Sciatic nerve (tissue), 2 donors: ENCODE data around the gene NACC2. TPM values are rescaled to one million over a fixed set of nuclear protein-coding genes. Genes with fewer than 3 reads are reported as not detected.

Experiments used
- ATAC-seq: fragments of 200-7000 bp; cut with Tn5 transposase; one replicate; pipeline ENCODE4 v1.9.1; 2020; ENCODE audit warnings: mild to moderate bottlenecking, moderate library complexity
- DNase-seq: peaks from one replicate; pipeline ENCODE4 v3.0.0-alpha.2; 2020; ENCODE audit warnings: low spot score
- intact Hi-C: fragments of 100-400 bp; cut with DNase I; formaldehyde crosslinking; loops from one replicate; pipeline ENCODE4 v1.14.2; 2022
- total RNA-seq: library from RNA; stranded (reverse); fragmentation: NEBNext Ultra II Directional; extraction: Animal tissue kit (Norgen Biotek cat#: 25700); gene quantifications from one replicate; pipeline ENCODE4 v1.2.1, GENCODE V29; 2021
- donor health status: DM: no; HTN: no; CAD: no.
- donor health status: DM: no; HTN: no; CAD: no.

The NACC2 gene
- total RNA-seq, 1 donor from 2014 or later = 56.8 TPM

DNA sequence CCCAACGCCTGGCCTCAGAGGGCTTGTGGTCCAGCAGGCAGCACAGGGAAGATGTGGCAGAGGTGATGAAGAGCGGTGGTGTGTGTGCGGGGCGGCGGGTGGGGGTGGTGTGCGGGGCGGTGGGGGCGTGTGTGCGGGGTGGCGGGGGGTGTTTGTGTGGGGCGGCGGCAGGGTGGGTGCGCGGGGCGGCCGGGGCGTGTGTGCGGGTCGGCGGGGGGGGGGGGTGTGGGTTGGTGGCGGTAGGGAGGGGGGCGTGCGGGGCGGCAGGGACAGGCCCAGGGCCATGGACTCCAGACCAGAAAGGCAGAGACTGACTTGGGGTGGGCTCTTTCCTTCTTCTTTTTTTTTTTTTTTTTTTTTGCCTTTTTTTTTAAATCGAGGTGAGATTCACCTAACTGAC, 4.5 kb upstream of the NACC2 start:
- intact Hi-C loops = no loop called here
- ATAC-seq (no peak), DNase-seq (no peak)

DNA sequence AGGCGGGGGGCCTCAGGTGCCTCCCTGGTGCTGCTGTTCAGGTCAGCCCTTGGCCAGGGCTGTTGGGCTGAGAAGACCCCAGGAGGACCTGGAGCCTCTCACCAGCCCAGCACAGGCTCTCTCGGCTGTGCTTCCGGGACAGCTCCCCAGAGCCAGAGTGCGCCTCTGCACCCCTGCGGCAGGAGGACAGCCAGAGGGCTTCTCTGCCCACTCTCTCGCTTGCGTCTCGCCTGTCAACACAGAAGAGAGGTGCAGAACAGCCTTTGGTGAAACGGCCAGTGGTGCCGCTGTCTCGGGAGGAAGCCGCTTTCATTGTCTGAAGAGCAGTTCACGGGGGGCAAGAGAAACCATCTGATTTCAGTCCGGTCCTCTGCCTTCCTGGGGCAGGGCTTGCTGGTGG, 3.8 kb upstream of the NACC2 start:
- intact Hi-C loops = no loop called here
- ATAC-seq (no peak), DNase-seq (no peak)

DNA sequence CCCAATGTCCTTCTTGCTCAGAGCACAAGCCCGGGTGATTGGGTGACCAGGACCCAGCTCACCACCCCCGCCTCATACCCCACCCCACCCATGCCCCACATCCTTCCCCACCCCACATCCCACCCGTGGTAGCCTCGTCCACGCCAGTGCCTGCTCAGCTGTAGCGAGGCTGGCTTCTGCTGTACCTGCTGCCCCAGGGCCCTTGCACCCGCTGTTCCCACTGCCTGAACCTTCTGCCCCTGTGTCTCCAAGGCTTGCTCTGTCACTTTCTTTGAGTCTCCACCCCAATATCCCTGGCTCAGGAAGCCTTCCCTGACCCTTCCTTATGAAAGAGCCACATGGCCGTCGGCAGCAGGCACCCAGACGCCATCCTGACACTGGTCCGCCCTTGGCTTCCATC, 3.1 kb upstream of the NACC2 start:
- DNase-seq (no peak), ATAC-seq (no peak)
- intact Hi-C loops = no loop called here

DNA sequence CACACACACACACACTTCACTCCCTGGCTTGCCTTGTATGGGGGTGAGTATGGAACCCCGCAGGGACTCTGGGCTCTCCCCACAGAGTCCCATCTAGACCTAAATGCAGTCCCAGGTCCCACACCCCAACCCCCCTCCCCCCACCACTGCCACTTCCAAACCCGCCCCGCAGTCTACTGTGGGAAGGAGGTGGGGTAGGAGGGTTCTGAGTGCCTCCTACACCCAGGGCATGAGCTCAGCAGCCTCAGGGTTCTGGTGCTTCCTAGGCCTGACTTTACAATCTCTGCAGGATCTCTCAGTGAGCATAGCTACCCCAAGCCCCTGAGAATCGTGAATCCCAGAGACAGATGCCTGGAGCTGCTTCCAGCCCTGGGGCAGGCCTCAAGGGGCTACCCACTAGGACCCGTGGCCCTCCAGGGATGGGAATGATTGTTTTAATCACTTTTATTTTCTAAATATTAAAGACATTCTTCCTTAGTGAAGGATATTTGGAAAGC, 1.5 kb upstream of the NACC2 start:
- DNase-seq (no peak), ATAC-seq (no peak)
- intact Hi-C loops = no loop called here

DNA sequence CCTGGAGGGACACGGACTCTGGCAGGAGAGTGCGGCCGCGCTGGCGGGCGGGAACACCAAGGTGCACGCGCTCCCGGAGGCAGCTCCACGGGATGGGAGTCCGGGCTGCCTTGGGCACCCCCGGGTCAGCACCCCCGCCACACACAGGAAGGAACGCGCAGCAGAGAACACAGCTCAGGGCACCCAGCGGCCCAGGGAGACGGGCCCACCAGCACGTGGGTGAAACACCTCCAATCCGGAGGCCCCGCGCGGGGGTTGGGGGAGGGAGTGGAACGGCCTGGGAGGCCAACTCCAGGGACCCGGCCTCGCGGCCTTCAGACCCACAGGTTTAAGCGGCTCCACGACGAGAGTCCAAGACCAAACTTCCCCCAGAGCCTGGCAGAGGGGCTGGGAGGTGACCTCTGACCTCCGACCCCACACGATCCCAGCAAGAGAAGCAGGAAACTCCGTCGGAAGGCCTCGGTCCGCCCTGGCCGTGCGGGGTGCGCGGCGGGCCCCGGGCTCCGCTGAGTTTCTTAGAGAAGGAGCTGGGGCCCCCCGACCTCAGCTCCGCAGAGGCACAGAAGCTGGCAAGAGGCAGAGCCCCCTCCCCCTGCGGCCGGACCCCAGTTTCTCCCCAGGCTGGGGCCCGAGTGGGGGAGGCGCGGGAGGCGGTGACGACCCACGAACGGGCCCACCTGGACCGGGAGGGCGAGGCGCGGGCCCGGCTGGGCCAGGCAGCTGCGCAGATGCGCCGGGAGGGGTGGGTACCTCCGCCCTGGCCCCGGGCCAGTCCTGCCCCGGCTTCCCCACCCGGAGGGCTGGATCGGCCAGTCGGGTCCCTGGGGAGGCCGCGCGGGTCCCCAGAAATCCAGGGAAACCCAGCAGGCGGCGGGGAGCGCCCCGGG, 851 bp downstream of the NACC2 start:
- intact Hi-C loops = no loop called here

DNA sequence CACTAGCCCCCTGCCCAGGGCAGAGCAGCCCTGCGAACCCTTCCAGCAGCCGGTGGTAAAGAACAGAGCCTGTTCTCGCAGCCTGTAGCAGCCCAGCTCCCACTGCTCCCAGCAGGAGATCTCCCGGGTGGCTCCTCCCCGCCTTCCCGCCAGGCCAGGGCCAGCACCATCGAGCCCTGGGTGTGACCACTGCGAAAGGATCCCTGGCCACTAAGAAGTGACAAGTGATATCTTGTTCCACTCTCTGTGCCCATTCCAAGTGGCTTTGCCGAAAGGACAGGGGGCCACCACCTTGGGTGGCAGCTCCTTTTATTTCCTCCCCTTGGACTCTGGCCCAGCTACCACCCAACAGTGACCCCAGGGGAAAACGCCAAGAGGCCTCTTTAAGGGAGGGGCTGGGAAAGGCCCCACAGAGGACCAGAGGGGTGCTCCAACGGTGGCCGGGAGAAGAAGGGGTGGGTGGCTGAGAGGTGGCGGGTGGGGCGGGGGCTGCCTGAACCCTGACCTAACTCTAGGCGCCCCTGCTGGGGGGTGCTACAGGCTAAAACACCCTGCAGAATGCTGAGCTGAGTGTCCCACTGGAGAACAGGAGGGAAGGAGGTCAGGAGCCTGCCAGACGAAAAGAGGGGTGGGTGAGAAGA, 1.6 kb downstream of the NACC2 start:
- ATAC-seq (peak; percentile 60), DNase-seq (no peak)
- intact Hi-C loops = no loop called here

More for the DNA sequence above, 851 bp downstream of the NACC2 start:
- ATAC-seq (peak; percentile 82), DNase-seq (peak; percentile 86)

DNA sequence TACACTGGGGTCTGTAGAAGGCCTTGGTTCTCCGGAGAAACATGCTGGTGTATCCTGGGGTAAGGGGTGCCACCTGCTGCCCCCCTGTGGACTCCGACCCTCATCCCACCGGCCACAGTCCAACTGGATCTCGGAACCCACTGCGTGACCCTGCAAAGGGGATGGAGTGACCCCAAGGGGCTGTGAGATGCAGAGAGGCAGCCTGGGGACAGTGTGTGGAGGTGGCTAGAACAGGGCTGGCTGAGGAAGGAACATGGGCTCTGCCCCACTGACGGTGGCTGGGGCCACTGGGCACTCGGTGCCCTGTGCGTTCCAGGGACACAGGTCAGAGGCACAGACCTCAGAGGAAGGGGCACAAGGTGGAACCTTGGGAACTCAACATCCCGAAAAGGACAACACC, 2.3 kb downstream of the NACC2 start:
- intact Hi-C loops = no loop called here
- DNase-seq = no peak
- no peak for ATAC-seq

DNA sequence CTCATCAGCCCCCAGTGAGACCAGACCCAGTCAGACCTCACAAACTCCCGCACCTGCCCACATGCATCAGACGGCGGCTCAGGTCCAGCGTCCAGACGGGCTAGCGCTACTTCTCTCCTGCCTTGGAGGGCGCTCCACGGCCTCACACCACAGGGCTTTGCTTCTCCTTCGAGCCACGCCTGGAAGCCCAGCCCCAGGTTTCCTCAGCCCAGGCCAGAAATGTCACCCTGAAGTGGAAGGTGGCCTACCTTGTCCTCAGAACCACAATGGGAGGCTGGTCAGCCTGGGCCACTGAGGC, 2.8 kb downstream of the NACC2 start:
- no peak for ATAC-seq
- DNase-seq = no peak
- intact Hi-C loops = no loop called here

DNA sequence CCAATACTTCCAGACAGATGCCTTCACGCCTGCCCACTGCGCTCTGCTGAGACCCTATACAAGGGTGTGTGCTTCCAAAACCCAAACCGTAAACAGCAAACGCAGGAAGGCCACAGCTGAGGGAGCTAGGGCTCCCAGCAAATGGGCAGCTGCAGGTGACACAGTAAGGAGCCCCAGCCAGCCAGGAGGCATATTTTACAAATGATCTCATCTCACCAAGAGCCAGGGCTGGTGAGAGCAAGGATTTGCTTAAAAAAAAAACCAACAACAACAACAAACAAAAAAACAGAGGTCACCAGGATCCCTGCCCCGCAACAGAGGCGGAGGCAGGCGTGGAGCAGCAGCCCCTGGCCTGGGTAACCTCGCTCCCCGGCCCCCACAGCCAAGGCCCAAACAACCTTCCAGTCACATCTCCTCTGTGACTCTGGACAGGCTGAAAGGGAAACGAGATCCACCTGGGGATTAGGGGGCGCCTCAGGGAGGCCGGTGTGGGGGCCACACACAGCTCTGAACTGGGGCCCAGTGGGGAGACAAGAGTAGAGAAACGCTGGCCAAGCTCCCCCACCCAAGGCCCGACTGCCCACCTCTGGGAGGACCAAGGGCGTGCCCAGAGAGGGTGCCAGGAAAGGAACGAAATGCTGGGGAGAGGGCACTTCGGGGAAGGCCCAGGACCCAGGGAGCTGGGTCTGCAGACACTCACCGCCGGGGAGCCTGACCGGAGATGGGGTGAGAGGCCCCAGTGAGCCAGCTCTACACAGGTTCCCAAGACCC, 3.3 kb downstream of the NACC2 start:
- ATAC-seq = no peak
- intact Hi-C loops = no loop called here
- no peak for DNase-seq

DNA sequence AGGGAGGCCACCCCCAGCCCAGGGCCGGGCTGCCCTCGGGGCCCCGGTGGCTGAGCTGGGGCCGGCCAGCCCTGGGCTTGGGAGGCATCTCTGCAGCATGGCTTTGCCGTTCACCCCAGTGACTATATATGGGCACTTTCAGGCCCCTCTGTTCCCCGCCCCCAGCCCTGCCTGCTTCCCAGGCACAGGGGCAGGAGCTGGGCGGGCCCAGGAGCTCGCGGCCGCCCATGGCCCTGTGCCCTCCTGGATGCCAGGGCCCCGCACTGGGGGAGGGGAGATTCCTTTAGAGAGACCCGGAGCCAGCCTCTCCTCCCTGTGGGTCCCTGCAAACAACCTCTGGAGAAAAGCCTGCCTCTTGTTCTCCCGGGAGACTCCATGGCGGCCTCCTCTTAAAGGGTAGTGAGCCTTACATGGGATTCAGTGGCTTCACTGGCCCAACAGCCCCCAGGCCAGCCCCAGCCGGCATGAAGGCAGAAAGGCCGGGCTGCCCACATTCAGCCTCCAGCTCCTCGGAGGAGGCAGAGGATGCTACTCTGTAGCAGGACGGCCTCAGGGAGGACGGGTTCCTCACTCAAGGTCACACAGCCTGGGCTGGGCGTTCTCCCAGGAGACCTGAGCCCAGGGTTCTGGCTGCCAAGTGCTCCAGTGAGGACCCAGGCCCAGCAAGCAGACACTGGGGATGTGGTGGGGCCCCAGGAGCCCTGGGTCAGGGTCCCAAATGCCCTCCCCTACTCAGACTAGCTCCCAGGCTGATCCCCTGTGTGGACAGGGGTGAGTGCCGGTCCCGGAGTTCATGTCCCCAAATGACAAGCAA, 4.1 kb downstream of the NACC2 start:
- no peak for DNase-seq
- intact Hi-C loops = no loop called here
- no peak for ATAC-seq

DNA sequence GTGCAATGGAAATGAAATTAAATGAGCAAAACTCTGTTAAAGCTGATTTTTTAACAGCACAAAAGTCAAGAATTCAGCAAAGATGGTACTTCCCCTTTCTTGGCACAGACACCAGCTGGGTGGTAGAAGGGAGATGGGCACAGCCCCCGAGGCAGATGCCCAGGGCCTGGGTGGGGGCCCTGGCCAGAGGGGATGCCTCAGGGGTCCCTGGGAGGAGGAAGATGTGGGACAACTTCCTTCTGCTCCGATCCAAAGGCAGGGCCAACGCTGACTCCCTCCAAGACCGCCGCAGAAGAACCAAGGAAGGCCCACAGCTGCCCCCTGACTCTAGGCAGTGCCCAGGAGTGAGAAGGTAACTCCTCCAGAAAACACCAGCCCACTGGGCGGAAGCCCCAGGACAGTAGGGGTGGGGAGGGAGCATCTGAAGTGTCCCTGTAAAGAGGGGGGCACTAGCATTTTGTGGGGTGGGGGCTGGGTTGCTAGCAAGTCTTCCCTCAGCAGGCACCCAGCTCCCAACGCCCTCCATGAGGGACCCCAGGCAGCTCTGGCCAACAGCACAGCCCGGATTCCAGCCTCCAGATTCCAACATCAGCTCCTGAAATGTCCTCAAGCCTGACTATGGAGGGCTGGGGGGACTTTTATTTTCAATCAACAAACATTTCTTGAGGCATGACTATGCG, 4.9 kb downstream of the NACC2 start:
- ATAC-seq = no peak
- intact Hi-C loops = no loop called here
- no peak for DNase-seq

DNA sequence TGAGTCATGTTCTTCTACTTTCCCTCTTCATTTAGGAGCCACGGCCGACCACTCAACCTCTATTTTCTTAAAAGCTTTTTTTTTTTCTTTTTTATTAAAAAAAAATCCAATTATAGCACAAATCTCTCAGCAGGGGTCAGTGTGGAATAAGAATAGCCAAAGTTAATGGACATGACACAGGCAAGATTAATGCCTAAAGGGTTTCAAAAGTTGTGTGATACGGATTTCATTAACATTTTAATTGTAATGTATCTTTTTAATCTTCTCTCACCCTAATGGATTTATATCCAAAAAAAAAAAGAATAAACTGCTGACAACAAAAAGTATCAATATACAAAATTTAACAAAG, 5.4 kb downstream of the NACC2 start:
- intact Hi-C loops = loop anchor here (2.0 kb wide), 1 partner anchor 33 kb away; no protein-coding TSS in a partner anchor
- no peak for DNase-seq
- no peak for ATAC-seq

DNA sequence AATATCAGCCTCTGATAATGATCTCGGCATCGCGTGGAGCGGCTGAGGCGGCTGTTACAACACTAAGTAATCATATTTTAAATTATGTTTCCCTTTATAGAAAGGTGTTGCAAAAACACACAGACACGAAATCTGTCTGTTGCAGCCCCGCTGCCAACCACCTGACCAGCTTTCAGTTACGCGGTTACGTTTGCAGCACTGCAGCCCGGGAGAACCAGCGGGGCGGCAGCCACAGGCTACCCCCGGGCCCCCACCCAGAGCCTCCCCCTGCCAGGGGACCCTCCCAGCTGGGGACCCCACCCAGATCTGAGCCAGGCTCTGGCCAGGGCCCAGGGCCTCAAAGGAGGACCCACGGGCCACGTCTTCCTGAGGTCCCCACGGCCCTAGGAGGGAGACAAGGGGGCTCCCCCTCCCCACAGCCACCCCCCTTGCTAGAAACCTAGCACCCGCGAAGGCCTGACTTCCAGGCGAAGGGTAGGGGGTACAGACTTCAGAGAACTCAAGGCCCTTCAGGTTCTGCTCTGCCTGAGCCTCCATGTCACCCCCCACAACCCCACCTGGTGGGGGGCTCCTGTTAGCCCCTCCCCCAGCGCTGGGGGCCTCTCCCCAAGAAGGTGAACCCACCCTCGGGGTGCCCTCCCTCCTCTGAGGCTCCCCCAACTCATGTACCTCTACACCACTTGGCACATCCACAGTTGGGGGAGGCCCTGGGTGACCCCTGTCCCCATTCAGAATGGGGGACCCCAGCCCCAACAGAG, 6.0 kb downstream of the NACC2 start:
- intact Hi-C loops = loop anchor here (2.0 kb wide), 1 partner anchor 34 kb away; no protein-coding TSS in a partner anchor
- DNase-seq (no peak), ATAC-seq (no peak)

DNA sequence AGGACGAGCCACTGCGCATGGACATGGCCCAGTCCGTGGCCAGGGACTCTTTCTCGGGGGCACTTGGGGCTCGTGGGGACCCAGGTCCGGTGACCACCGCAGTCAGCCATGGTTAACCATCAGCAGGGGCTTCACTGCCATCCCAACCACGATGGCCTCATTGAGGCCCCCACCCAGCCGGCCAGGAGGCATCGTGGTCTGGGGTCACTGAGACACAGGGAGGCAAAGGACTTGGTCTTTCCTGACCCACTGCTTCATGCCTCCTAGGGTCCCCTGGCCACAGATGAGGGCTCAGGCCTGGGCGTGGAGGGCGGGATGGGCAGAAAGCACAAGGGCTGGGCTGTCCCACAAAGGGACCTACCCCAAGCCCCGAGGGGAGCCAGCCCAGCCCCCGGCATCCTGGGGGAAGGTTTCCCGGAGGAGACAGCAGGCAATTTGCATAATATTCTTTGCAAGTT, 6.6 kb downstream of the NACC2 start:
- DNase-seq (no peak), ATAC-seq (no peak)
- intact Hi-C loops = loop anchor here (2.0 kb wide), 1 partner anchor 34 kb away; no protein-coding TSS in a partner anchor

DNA sequence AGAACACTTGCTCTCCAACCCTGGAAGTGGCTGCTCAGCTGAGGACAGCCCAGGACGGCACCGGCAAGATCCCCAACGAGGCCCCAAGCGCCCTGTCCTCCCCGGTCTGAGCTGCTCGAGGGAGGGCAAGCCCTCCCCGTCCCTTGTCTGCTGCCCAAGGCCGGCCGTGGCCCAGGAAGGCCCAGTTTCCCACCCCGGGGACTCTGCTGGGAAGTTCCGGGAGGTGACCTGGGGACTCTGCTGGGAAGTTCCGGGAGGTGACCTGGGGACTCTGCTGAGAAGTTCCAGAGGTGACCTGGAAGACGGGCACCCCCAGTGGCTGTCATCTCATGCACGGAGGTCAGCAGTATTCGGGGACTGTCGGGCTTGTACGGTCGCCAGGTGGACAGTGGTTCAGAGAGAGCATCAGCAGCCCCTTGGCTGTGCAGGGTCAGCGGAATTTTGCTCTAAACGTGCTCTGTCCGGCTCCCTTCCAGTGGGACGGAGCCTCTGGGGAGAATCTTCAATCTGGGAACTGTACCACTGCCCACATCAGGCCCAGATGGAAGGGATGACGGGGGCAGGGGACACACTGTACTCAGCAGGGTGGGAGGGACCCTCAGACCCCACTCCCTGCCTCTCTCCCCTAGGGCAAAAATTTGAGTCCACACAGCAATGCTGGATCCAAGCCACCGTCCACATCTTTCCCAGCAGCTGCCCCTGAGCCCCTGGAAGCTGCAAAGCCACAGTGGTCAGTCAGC, 7.2 kb downstream of the NACC2 start:
- DNase-seq (no peak), ATAC-seq (no peak)
- intact Hi-C loops = loop anchor here (2.0 kb wide), 1 partner anchor 35 kb away; no protein-coding TSS in a partner anchor

DNA sequence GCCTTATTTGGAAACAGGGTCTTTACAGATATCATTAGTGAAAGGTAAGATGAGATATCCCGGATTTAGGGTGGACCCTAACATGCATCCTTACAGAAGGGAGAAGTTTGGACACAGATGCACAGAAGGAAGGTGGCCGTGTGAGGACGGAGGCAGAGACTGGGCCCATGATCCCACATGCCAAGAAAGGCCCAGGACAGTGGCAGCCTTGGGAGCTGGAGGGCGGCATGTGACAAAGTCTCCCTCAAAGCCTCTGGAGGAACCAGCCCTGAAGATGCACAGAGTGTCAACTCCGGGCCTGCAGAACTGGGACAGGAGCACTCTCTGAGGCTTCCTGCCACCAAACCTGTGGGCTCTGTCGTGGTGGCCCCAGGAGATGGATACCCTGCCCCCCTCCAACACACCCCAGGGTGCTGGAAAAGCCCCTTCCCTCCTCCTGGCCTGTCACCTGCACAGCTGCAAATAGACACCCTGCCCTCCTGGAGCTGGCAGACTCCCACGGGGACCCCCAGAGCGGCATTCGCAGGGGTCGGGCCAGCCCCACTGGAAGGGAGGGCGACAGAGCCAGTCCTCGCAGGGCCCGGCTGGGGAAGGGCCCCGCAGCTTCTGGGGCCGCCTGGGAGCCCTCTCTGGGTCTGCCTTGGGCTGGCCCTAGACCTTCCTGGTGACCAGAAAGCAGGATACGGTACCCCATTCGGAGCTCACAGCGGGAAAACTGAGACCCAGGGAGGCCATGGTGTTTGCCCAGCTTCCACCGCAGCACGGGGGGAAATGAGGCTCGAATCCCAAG, 7.9 kb downstream of the NACC2 start:
- no peak for ATAC-seq
- intact Hi-C loops = no loop called here
- DNase-seq = no peak
